CD4-positive, alpha-beta T cell treated with Interleukin-4 for 4 hours (primary cell): Measurements from ENCODE around the gene TEX22.
"Not testable (repeated sequence)": the region's sequence is repeated elsewhere in the genome, so short reads cannot be mapped to it uniquely, and the experiment has no call there.

Source experiments
- DNase-seq: peaks from one replicate; pipeline ENCODE4 v3.0.0-alpha.2; 2020

TEX22 gene

DNA sequence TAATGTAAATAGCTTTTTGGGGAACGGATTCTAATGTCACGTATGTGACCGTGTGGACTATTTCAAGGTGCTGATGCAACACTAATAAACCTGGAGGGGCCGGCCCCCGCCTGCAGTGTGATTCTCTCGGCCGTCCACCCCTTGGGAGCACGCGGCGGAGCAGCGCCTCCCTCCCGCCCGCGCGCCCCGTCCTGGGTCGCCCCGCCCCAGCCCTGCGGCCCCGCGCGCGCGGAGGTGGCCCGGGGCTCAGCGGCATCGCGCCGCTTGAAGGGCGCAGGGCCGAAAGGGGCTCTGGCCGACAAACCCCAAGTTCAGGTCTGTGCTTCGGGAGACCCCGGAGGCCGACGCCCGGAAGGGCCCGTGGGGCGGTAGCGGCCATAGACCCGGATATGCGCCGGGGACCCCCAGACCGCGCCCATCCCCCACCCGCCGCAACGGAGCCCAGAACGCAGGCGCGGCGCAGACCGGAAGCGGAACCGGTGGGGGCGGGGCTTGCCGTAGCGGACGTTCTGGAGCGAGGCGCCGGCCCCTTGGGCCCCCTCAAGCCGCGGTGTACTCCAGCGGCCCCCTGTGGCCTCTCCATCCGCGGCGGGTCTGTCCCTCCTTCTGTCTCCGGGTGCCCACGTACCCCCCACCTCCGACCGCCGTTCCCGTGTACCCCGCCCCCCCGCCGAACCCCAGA is at the start of gene TEX22:
Gene TEX22 (plus strand): TSS at position 495 of the 682 bp plus-strand sequence. CDS start 803 bp downstream, outside the sequence.
- DNase-seq, result peak; percentile 77

DNA sequence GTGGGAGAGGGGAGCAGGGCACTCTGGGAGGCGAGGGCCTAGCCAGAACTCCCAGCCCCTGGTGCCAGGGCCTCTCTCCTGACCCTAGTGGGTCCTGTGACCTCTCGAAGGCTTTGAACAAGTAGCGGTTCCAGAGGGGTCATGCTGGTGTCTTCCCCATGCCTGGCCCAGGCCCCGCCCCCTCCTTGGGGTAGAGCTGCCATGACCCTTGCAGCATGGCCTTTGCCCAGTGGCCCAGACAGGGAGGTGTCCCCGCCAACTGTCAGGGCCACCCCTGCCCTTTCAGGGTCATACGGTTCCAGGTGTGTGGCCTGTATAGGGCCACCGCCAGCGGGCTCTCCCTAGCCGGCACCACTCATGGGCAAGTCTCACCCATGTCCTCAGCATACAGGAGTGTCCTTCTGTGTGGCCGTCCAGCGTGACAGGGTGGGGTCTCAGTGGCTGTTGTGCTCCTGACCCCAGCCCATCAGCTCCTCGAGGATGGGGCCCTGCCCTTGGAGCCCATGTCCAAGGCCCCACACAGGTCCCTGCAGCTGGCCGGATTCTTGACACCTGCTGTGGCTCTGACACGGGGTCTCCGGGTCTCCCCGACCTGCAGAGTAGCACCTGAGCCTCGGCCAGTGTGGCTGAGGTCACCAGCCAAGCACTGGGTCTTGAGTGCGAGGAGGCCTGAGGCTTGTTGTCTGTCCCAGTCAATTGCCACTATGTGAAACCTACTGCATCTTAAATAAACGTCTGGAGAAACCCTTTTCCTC is 49.2 kb upstream of the TEX22 start:
- DNase-seq, result no peak

DNA sequence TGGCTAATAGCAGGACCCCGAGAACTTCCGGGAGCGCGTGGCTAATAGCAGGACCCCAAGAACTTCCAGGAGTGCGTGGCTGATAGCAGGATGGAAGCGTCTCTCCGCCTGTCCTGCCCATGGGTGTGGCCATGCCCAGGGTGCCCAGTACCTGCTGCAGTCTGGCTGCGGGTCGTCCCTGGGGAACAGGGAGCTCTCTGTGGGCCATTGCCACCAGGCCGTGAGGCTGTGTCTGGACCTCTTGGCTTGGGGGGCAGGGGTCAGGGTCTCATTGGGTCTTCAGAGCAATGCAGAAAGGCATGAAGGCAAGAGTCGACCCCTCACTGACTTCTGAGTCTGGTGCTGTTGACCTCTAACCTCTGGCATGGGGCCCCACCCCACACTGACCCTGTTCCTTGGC is 48.3 kb upstream of the TEX22 start:
- DNase-seq, result no peak

DNA sequence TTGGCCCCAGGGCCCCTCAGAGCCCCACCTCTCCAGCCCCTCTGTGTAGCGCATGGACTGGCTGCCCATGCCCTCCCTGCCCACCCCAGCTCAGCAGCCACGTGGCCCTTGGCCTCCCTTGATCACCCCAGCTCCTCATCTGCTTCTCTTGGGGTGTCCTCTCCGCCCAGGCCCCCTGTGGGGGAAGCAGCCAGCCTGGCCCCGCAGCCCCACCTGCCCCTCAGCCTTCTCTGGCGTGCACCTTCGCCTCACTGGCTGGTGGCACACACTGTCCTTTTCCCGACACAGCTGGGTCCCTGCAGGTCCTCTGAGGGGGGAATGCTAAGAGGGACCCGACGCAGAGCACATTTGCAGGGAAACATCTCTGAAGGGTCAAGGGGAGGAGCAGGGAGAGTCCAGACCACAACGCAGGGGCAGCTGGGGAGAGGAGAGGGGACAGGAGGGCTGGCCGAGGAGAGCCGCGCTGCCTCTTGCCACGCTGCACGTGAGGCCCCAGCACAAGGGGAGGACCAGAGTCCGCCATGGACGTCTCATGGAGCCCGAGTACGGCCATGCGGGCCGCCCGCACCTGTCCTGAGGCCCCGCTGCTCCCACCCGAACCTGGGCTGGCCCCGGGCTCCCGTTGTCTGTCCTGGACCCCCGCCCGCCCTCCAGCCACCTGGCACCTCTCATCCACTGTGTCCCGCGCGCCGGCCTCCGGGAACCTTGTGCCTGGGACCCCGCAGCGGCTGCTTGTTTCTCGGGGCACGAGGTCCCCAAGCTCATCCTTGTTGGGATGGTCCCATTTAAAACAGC is 47.7 kb upstream of the TEX22 start:
- DNase-seq, result no peak

GRCh38 chr14:105351410-105351809 is 46.9 kb upstream of the TEX22 start:
- no peak for DNase-seq

GRCh38 chr14:105351920-105352851 is 46.2 kb upstream of the TEX22 start:
- peak; percentile 85 for DNase-seq

GRCh38 chr14:105353136-105353535 is 45.2 kb upstream of the TEX22 start:
- DNase-seq, result no peak

DNA sequence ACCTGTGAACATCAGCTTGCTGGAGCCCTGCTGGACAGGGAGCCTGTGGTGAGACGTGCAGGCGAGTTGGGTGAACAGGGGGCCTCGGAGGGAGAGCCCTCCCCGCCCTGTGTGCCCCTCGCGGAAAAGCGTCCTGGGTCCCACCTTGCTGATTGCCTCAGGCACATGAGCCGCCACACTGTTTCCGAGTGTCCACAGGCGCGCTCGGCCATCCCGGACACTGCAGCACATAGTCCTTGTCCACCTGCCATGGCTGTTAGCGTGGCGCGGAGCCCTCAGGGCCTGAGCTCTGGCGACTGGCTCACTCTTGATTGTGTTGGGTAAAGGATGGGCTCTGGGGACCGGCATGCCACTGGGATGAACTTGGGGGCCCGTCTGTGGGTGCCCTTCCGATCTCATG is 43.8 kb upstream of the TEX22 start:
- no peak for DNase-seq

DNA sequence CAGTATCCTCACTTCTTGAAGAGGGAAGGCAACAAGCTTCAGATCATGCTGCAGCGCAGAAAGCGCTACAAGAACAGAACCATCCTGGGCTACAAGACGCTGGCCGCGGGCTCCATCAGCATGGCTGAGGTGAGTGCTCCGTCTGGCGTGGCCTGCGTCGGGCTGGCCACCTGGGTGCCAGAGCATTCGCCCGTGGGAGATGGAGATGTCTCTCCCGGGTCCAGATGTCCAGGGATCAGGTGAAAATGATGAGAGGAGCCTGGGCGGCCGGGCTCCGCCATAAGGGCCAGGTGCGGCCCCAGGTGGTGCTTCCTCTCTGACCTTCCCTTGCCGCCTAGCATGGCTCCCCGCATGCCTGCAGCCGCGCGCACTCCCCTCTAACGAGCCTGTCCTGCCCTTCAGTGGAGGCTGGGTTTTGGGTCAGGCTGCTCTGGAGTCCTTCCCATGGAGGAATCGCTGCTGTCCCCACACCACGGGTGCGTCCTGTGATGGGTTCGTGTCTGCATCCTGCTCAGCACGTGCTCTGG is 43.2 kb upstream of the TEX22 start:
- no peak for DNase-seq

DNA sequence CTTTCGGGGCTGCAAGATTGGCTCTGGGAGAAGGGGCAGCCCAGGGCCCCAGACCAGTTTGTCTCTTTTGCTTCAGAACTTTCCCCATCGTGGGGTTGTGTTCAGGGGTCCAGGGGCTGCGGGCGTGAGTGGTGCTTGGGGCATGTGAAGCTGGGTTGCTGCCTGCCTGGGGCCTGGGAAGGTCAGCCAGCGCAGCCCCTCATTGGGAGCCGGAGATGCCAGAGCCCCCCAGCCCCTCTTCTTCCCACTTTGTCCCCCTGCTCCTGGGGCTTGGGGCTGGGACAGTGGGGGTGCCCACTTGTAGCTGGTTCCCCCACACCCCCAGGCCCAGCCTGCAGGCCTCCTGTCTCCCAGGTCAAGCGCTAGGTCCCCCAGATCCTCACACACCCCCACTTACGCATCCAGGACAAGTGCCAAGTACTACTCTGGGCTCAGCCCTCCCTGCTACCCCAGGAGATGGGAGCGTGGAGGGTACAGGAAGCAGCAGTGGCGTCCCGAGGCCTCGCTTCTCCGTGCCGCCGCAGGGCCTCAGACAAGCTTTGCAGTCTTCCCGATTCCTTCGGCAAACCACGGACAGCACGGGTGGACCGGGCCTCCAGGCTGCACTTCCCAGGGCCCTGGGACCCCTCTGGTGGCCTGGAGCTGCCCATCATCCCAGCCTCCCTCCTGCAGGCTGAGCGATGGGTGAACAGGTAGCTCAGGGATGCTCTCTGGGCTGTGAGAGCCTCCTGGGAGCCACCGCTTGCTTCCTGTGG is 42.3 kb upstream of the TEX22 start:
- DNase-seq, result no peak

DNA sequence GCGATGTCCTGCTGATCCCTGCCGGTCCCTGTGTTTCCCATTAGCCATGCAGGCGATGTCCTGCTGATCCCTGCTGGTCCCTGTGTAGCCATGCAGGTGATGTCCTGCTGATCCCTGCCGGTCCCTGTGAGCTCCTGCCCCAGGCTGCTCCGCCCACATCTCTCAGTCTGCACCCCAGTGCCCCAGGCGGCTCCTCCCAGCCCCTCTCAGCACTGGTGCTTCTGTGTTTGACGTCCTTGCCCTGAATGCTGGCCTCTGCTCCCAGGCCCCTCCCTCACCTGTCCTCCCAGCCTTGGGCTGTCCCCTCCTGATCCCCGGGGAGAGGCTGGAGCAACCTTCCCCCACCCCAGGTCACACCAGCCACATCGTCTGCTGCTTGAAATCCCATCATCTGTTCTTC is 41.4 kb upstream of the TEX22 start:
- no peak for DNase-seq

DNA sequence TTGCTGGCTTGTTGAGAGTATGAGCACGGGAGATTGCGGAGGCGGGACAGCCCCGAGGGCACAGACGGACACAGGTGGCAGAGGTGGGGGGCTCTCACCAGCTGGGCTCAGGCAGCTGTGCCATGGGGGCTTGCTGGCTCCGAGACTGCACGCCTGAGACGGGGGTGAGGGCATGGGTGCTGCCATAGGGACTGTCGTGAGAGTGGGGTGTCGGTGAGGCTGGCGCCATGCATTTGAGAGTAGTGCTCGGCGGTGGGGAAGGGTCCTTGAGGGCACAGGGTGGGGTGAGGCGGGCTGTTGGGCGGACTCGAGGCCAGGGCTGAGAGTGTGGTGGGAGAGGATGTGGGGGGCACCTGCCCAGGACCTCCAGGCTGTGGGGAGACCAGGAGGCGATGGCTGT is 40.7 kb upstream of the TEX22 start:
- DNase-seq, result no peak

GRCh38 chr14:105358140-105358846 is 40.0 kb upstream of the TEX22 start:
- DNase-seq, result no peak

- no peak for DNase-seq
Measured at GRCh38 chr14:105358943-105359342, 39.4 kb upstream of the TEX22 start.

- DNase-seq, result not testable (repeated sequence)
Measured at GRCh38 chr14:105361412-105361811, 36.9 kb upstream of the TEX22 start.

- DNase-seq, result peak; percentile 31
Measured at GRCh38 chr14:105363847-105364708, 34.3 kb upstream of the TEX22 start.

DNA sequence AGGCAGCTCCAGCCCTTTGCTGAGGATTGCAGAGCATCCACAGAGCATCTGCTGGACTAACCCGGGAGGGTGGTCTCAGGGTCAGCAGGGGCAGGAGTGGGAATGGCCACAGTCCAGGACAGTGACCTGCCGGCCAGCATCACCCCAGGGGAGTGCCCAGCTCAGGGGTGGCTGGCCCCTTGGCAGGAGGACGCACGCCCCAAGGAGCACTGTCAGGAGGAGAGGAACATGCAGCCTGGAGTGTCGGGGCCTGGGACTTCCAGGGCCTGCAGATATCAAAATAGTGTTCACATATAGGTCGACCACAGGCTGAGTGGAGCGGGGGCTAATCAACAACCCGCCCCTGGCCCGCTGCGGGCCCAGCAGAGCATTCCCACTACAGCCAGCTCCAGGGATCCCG is 33.2 kb upstream of the TEX22 start:
- no peak for DNase-seq

- DNase-seq, result no peak
Measured at GRCh38 chr14:105365681-105366080, 32.7 kb upstream of the TEX22 start.

GRCh38 chr14:105366386-105367074 is 31.8 kb upstream of the TEX22 start:
- no peak for DNase-seq
